GM21367 (cell line): ENCODE data around the gene DPP3.

Experiments used
- ATAC-seq: cut with Tn5 transposase; IDR thresholded peaks from one replicate; pipeline ENCODE4 v1.9.1; 2021; ENCODE audit not compliant: unreplicated experiment

The DPP3 gene

GRCh38 chr11:66478729-66479393 is 1.4 kb upstream of the DPP3 start:
- no peak for ATAC-seq

GRCh38 chr11:66479394-66480116 is 679 bp upstream of the DPP3 start:
- ATAC-seq, result no peak

GRCh38 chr11:66484806-66485380 is 4.7 kb downstream of the DPP3 start:
- no peak for ATAC-seq

GRCh38 chr11:66488957-66489356 is 8.7 kb downstream of the DPP3 start:
- no peak for ATAC-seq

GRCh38 chr11:66489636-66490035 is 9.4 kb downstream of the DPP3 start:
- ATAC-seq, result no peak

GRCh38 chr11:66491315-66491935 is 11.2 kb downstream of the DPP3 start:
- ATAC-seq, result no peak

- no peak for ATAC-seq
Measured at GRCh38 chr11:66492161-66492865, 12.1 kb downstream of the DPP3 start.

- no peak for ATAC-seq
Measured at GRCh38 chr11:66493130-66493529, 12.9 kb downstream of the DPP3 start.

GRCh38 chr11:66494458-66494857 is 14.2 kb downstream of the DPP3 start:
- ATAC-seq, result no peak

- no peak for ATAC-seq
Measured at GRCh38 chr11:66494935-66495334, 14.7 kb downstream of the DPP3 start.

GRCh38 chr11:66495401-66495854 is 15.2 kb downstream of the DPP3 start:
- ATAC-seq, result no peak

- no peak for ATAC-seq
Measured at GRCh38 chr11:66497206-66497605, 17.0 kb downstream of the DPP3 start.

- no peak for ATAC-seq
Measured at GRCh38 chr11:66498506-66498905, 18.3 kb downstream of the DPP3 start.

- no peak for ATAC-seq
Measured at GRCh38 chr11:66505276-66505816, 25.1 kb downstream of the DPP3 start.

- ATAC-seq, result no peak
Measured at GRCh38 chr11:66509131-66509561, 28.9 kb downstream of the DPP3 start.

GRCh38 chr11:66510271-66510989 is 30.2 kb downstream of the DPP3 start, which contains the start of gene BBS1:
Gene BBS1, plus strand, starts transcription at chr11:66510635. Its CDS starts 25 bp downstream, at chr11:66510660.
- ATAC-seq, result no peak

GRCh38 chr11:66510990-66511339 is 30.7 kb downstream of the DPP3 start:
- ATAC-seq, result no peak

GRCh38 chr11:66523611-66524010 is 43.4 kb downstream of the DPP3 start:
- ATAC-seq, result no peak

GRCh38 chr11:66524304-66525040 is 44.2 kb downstream of the DPP3 start:
- no peak for ATAC-seq
